Activated CD4-positive, alpha-beta memory T cell treated with anti-CD3 and anti-CD28 coated beads for 36 hours (primary cell): ENCODE data around the gene BTBD3. TPM values are rescaled to one million over a fixed set of nuclear protein-coding genes. Genes with fewer than 3 reads are reported as not detected.

Experiments
- CTCF ChIA-PET: fragments of 350-600 bp; sonication (Branson Sonifier 250); formaldehyde crosslinking; loops from one replicate; lab custom pipeline; 2021; ENCODE audit warnings: antibody characterized with exemption, inconsistent platforms; lab: Charles Lee
- POLR2A ChIA-PET: fragments of 350-600 bp; sonication (Branson Sonifier 250); formaldehyde crosslinking; loops from one replicate; lab custom pipeline; 2021; ENCODE audit warnings: antibody characterized with exemption; lab: Charles Lee
- DNase-seq: peaks from one replicate; pipeline ENCODE4 v3.0.0-alpha.2; 2020
- H3K27ac Mint-ChIP-seq: one replicate; pipeline ENCODE4 v1.8.0; 2021; ENCODE audit warnings: mixed read lengths
- H3K27me3 Mint-ChIP-seq: one replicate; pipeline ENCODE4 v1.8.0; 2021; ENCODE audit warnings: mixed read lengths
- H3K36me3 Mint-ChIP-seq: one replicate; pipeline ENCODE4 v1.8.0; 2021; ENCODE audit warnings: mixed read lengths
- H3K4me1 Mint-ChIP-seq: one replicate; pipeline ENCODE4 v1.8.0; 2021; ENCODE audit warnings: low read depth, mixed read lengths
- H3K4me3 Mint-ChIP-seq: one replicate; pipeline ENCODE4 v1.8.0; 2021; ENCODE audit warnings: mild to moderate bottlenecking, mixed read lengths
- H3K9me3 Mint-ChIP-seq: one replicate; pipeline ENCODE4 v1.8.0; 2021; ENCODE audit warnings: mixed read lengths
- intact Hi-C: fragments of 100-400 bp; cut with micrococcal nuclease; formaldehyde crosslinking; loops from one replicate; pipeline ENCODE4 v1.15.1; 2023
- total RNA-seq, 2 experiments: library from RNA; stranded (reverse); gene quantifications; one replicate each; pipeline ENCODE4 v1.2.3, GENCODE V29; 2021

Gene BTBD3
- total RNA-seq, 2 experiments from 2014 or later: 1.9 to 2.0 TPM

DNA sequence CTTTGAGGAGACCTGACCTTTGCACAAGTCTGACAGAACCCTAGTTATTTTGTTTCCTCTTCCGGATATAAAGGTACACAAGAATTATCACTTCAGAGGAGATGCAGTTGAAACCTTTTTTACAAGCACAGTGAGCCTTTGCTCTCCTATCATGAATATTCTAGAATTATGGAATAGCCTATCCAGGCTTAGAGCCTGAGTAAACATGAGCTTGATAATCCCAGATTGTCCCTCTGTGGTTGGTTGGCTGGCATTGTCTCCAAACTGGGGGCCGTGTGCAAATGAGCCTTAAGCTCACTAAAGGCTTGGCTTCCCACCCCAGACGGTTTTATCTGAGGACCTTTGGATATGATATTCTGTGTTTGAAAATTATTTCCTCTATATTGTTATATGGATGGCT is 32.0 kb downstream of the BTBD3 start:
- Mint-ChIP-seq H3K4me1 (no peaks in the 10 kb centered on the region), H3K9me3 (peaks cover 10% of the 10 kb centered on the region), H3K27me3 (no peaks in the 10 kb centered on the region), H3K27ac (no peak overlapping the region), H3K4me3 (no peak overlapping the region), H3K36me3 (no peaks in the 10 kb centered on the region)
- DNase-seq: no peak
- intact Hi-C loops: no loop called here
- CTCF ChIA-PET: no interaction called here
- POLR2A ChIA-PET: no interaction called here

DNA sequence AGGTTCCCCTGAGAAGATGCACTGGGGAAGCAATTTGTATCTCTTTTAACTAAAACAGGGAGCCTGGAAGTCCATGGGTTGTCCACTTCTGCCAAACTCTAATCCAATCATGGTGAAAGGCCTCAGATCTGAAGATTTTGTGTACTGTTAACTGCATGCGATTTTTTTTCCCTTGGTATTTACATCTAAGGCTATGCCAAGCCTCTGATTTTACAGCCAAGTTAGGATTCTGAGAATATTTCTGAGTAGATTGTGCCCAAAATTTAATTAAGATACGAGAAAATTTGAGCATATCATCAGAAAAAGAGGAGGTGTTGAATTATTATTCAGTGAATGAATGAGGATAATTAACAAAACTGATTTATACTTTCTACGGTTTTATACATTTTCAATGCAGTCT is 34.0 kb downstream of the BTBD3 start:
- no peaks in the 10 kb centered on the region for H3K36me3 Mint-ChIP-seq
- DNase-seq: no peak
- H3K27me3 Mint-ChIP-seq: no peaks in the 10 kb centered on the region
- POLR2A ChIA-PET: no interaction called here
- no peak overlapping the region for H3K27ac Mint-ChIP-seq
- intact Hi-C loops: no loop called here
- no peaks in the 10 kb centered on the region for H3K4me1 Mint-ChIP-seq
- H3K4me3 Mint-ChIP-seq: no peak overlapping the region
- peaks cover 12% of the 10 kb centered on the region for H3K9me3 Mint-ChIP-seq
- CTCF ChIA-PET: no interaction called here

DNA sequence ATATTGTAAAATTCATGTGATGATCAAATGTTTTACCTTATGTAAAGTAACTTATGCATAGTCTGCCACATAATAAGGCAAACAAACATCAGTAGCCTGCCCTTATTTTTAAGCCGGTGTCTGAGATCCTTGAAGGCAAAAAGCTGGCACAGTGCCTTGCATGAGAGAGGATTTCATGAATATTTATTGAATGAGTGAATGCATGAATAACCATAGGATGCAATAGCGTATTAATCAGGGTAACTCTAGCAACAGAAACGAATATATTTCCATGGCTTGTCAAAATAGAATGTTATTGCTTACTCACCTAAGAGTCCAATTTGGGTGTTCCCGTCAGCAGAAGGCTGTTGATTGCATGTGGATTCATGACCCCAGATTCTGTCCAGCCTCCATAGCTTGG is 34.9 kb downstream of the BTBD3 start:
- POLR2A ChIA-PET: no interaction called here
- CTCF ChIA-PET: no interaction called here
- no peak for DNase-seq
- H3K9me3 Mint-ChIP-seq: peaks cover 12% of the 10 kb centered on the region
- no peak overlapping the region for H3K4me3 Mint-ChIP-seq
- H3K36me3 Mint-ChIP-seq: no peaks in the 10 kb centered on the region
- H3K4me1 Mint-ChIP-seq: no peaks in the 10 kb centered on the region
- H3K27ac Mint-ChIP-seq: no peak overlapping the region
- intact Hi-C loops: no loop called here
- H3K27me3 Mint-ChIP-seq: no peaks in the 10 kb centered on the region

DNA sequence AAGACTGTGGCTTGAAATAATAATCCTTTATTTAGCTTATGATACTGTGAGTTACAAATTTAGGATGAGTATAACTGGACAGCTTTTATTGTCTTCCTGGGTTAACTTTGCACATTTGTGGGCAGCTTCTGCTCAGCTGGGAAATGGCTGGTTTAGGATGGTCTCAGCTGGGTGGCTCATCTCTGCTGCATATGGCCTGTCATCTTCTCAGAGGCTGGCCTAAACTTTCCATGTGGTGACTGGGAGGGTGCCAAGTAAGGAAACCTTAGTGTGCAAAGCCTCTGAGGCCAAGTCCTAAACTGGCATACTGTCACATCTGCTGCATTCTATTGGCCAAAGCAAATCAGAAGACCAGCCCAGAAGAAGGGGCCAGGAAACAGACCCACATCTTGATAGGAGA is 40.2 kb downstream of the BTBD3 start:
- H3K4me3 Mint-ChIP-seq: no peak overlapping the region
- DNase-seq: no peak
- H3K4me1 Mint-ChIP-seq: no peaks in the 10 kb centered on the region
- no peaks in the 10 kb centered on the region for H3K27me3 Mint-ChIP-seq
- ChIA-PET POLR2A (no interaction called here), CTCF (no interaction called here)
- intact Hi-C loops: no loop called here
- H3K9me3 Mint-ChIP-seq: peaks cover 7% of the 10 kb centered on the region
- no peak overlapping the region for H3K27ac Mint-ChIP-seq
- no peaks in the 10 kb centered on the region for H3K36me3 Mint-ChIP-seq

DNA sequence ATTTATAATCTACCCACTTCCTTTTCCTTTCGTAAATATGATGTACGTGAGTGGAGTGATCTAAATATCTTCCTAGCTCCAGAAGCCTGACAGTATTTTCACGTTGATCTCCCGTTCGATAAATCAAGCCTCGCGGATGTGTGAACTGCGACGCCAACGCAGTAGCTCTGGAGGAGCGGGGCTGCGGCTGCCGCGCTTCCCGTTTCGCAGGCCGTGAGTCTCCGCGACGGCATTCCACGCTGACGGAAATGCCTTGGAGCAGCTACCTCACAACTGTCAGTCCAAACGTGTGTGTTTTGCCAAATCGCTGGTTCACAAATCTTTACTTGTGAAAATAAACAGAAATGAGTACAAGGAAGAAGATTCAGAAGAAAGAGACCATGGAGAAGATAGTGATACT is 41.2 kb downstream of the BTBD3 start:
- intact Hi-C loops: no loop called here
- Mint-ChIP-seq H3K9me3 (peaks cover 9% of the 10 kb centered on the region), H3K27me3 (no peaks in the 10 kb centered on the region), H3K4me3 (no peak overlapping the region), H3K27ac (no peak overlapping the region), H3K36me3 (no peaks in the 10 kb centered on the region), H3K4me1 (no peaks in the 10 kb centered on the region)
- ChIA-PET CTCF (no interaction called here), POLR2A (no interaction called here)
- DNase-seq: no peak

DNA sequence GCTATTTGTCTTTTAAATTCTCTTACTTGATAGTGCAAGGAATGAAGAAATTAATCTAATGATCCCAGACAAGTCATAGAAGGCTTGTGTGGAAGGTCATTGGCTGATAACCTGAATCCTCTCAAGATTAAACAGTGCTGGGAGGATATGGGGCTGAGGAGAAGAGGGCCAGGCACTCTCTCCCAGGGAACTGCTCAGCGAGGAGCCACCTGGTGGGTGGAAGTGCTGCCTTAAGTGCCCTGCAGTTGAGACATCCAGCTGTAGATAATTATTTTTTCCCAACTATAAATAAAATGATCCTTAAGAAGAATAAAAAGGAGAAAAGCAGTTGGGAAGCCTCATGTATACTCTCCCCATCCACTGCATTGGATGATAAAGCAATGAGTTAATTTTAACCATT is 47.9 kb downstream of the BTBD3 start:
- POLR2A ChIA-PET: no interaction called here
- CTCF ChIA-PET: no interaction called here
- Mint-ChIP-seq H3K36me3 (no peaks in the 10 kb centered on the region), H3K27ac (no peak overlapping the region), H3K27me3 (no peaks in the 10 kb centered on the region), H3K4me3 (no peak overlapping the region), H3K4me1 (no peaks in the 10 kb centered on the region), H3K9me3 (peaks cover 2% of the 10 kb centered on the region)
- intact Hi-C loops: no loop called here
- no peak for DNase-seq

DNA sequence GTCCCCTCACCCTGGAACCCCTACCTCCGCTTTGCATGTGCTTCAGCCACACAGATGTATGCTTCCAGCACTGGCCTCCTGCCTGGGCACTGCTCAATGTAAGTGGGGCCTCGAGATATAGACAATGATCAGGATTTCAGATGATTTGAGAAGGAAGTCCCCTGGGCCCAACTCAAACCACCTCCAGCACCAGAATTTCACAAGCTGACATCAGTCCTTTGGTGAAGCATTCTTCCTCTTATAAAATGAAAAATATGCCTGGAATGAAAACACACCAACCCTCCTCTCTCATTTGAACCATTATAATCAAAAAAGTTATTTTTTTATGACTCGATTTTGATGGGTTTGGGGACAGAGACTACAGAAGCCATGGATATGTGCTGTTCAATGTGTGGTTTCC is 48.5 kb downstream of the BTBD3 start:
- Mint-ChIP-seq H3K4me3 (no peak overlapping the region), H3K36me3 (no peaks in the 10 kb centered on the region), H3K27ac (no peak overlapping the region), H3K9me3 (peaks cover 2% of the 10 kb centered on the region), H3K4me1 (no peaks in the 10 kb centered on the region), H3K27me3 (no peaks in the 10 kb centered on the region)
- intact Hi-C loops: no loop called here
- POLR2A ChIA-PET: no interaction called here
- DNase-seq: no peak
- CTCF ChIA-PET: no interaction called here

DNA sequence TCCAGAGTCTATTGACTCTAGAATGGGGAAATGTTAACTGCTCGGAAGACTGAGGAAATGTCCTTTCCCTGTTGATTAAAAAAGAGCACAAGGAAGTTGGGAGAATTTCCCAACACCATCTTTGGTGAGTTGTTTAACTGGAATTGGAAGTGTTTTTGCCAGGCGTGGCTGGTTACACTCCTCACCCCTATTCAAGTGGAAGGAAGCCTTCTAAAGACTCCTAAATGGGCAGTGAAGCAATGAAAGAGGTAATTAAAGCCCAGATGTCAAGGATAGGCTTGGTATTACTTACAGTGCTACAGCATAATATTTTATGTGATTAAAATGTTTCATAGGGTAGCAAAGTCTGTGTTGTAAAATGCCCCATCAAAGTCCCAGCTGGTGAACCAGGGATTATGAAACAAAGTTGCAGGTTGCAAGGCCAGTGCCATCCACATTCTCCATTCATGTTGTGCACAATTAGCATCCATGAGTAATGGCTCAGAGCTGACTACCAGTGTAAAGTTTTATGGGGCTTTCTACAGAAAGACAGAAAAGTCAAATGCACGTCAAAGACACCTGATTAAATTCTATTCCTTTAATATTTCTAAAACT is 52.6 kb downstream of the BTBD3 start:
- no peaks in the 10 kb centered on the region for H3K4me1 Mint-ChIP-seq
- CTCF ChIA-PET: no interaction called here
- DNase-seq: no peak
- H3K27me3 Mint-ChIP-seq: no peaks in the 10 kb centered on the region
- H3K36me3 Mint-ChIP-seq: no peaks in the 10 kb centered on the region
- no peak overlapping the region for H3K27ac Mint-ChIP-seq
- POLR2A ChIA-PET: no interaction called here
- no peak overlapping the region for H3K4me3 Mint-ChIP-seq
- intact Hi-C loops: no loop called here
- H3K9me3 Mint-ChIP-seq: peaks cover 5% of the 10 kb centered on the region

DNA sequence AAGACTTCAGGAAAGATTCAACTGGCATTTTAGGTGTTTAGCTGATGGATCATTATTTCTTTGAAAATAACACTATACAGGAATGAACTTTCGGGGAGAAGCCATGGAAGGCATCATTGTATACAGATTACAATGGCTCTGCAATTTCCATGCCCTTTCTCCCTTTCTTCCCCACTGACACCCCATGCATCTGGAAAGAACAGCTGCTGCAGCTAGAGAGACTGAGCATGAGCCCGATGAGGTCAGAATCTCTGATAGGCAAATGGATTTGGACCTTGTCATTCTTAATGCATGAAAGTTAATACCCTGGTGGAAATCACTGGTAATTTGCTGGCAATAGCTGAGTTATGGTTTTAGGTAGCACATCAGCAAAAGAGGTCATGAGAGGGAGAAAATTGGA is 54.8 kb downstream of the BTBD3 start:
- no peaks in the 10 kb centered on the region for H3K36me3 Mint-ChIP-seq
- ChIA-PET CTCF (no interaction called here), POLR2A (no interaction called here)
- DNase-seq: no peak
- H3K27me3 Mint-ChIP-seq: no peaks in the 10 kb centered on the region
- H3K4me3 Mint-ChIP-seq: no peak overlapping the region
- H3K4me1 Mint-ChIP-seq: no peaks in the 10 kb centered on the region
- no peak overlapping the region for H3K27ac Mint-ChIP-seq
- intact Hi-C loops: no loop called here
- H3K9me3 Mint-ChIP-seq: peaks cover 5% of the 10 kb centered on the region
